ENCODE measurements around the gene CIAO3. TPM values are rescaled to one million over a fixed set of nuclear protein-coding genes. Genes with fewer than 3 reads are reported as not detected.

Gene CIAO3
- total RNA-seq, 4 donors from 2014 or later, result 39.8 to 53.2 (median 45.6) TPM

DNA sequence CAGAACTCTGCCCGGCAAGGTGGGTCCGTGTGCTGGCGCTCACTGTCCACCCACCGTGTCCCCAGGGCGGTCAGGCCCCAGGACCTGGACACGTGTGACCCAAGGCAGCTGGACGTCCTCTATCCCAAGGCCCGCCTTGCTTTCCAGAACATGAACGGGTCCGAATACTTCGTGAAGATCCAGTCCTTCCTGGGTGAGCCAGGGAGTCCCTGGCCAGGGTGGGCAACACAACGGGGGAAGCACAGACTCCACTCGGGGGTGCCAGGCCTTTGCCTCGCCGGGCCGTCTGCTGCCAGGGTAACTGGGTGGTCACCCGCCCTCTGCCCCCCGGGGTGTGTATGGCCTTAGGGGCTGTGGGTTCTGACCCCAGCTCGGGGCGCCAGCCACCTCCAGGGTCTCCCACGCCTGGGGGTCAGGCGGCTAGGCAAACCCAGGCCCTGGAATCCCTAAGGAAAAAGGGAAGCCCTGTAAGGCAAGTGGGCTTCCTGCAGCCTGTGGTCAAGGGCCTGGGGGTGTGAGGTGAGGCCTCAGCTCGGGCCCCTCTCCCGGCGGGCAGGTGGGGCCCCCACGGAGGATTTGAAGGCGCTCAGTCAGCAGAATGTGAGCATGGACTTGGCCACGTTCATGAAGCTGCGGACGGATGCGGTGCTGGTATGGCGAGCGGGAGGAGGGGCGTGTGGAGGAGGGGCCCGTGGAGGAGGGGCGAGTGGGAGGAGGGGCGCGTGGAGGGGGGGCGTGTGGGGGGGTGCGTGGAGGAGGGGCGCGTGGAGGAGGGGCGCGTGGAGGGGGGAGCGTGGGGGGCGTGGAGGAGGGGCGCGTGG is 26.2 kb upstream of the CIAO3 start:
- H3K27ac ChIP-seq, result no peak overlapping the region
- WGBS, 2 donors, result 67% methylated on average over 6 to 32 of the region's 48 CpGs
- TF ChIP-seq, protein P1, sequence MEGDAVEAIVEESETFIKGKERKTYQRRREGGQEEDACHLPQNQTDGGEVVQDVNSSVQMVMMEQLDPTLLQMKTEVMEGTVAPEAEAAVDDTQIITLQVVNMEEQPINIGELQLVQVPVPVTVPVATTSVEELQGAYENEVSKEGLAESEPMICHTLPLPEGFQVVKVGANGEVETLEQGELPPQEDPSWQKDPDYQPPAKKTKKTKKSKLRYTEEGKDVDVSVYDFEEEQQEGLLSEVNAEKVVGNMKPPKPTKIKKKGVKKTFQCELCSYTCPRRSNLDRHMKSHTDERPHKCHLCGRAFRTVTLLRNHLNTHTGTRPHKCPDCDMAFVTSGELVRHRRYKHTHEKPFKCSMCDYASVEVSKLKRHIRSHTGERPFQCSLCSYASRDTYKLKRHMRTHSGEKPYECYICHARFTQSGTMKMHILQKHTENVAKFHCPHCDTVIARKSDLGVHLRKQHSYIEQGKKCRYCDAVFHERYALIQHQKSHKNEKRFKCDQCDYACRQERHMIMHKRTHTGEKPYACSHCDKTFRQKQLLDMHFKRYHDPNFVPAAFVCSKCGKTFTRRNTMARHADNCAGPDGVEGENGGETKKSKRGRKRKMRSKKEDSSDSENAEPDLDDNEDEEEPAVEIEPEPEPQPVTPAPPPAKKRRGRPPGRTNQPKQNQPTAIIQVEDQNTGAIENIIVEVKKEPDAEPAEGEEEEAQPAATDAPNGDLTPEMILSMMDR (IDR thresholded peaks at IDR 0.05), result no peak
- no peak for TF ChIP-seq EP300 (IDR thresholded peaks at IDR 0.05)
- TF ChIP-seq POLR2A (IDR thresholded peaks at IDR 0.05), result no peak

DNA sequence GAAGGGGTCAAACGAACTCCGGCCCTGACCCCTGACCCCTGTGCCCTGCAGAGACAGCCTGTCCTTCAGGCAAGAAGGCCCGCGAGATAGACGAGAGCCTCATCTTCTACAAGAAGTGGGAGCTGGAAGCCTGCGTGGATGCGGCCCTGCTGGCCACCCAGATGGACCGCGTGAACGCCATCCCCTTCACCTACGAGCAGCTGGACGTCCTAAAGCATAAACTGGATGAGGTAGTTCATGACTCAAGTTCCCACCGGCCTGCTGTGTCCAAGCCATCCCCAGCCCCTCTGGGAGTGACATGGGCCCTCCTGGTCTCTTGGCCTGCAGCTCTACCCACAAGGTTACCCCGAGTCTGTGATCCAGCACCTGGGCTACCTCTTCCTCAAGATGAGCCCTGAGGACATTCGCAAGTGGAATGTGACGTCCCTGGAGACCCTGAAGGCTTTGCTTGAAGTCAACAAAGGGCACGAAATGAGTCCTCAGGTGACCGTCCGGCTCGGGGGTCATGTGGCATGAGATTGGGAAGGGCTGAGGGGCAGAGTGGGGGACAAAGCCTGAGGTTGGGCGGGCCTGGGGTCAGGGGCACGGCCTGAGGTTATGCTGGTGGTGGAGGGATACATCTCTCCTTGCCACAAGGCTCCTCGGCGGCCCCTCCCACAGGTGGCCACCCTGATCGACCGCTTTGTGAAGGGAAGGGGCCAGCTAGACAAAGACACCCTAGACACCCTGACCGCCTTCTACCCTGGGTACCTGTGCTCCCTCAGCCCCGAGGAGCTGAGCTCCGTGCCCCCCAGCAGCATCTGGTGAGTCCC is 25.4 kb upstream of the CIAO3 start:
- DNase-seq (ENCODE audit: low spot score in 2 of 2), result no peak
- Histone ChIP-seq H3K4me1 (no peaks in the 10 kb centered on the region), H3K27me3 (peaks cover 0 to 31% of the 10 kb centered on the region in 2 donors), H3K4me3 (no peak overlapping the region), H3K9me3 (no peaks in the 10 kb centered on the region), H3K27ac (no peak overlapping the region), H3K36me3 (no peaks in the 10 kb centered on the region)
- TF ChIP-seq EP300 (IDR thresholded peaks at IDR 0.05), result no peak
- TF ChIP-seq POLR2A (IDR thresholded peaks at IDR 0.05), result no peak
- TF ChIP-seq, protein P1 (IDR thresholded peaks at IDR 0.05), result no peak
- 78 to 82% methylated on average over 21 to 27 of the region's 29 CpGs for WGBS, 2 donors

More for the DNA sequence above, 26.2 kb upstream of the CIAO3 start:
- no peaks in the 10 kb centered on the region for H3K4me1 ChIP-seq
- no peaks in the 10 kb centered on the region for H3K9me3 ChIP-seq
- H3K36me3 ChIP-seq, result no peaks in the 10 kb centered on the region
- no peak for DNase-seq (ENCODE audit: low spot score in 2 of 2)
- H3K27me3 ChIP-seq, result peaks cover 0 to 31% of the 10 kb centered on the region in 2 donors
- H3K4me3 ChIP-seq, result no peak overlapping the region

DNA sequence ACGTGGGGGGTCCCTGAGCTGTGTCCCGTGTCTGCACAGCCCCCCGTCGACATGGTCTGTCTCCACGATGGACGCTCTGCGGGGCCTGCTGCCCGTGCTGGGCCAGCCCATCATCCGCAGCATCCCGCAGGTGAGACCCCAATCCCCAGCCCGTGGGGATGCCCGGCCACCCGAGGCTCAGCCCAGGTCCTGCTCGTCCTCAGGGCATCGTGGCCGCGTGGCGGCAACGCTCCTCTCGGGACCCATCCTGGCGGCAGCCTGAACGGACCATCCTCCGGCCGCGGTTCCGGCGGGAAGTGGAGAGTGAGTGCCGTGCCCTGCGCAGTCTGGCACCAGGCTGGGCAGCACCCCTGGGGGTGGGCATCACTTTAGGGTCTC is 24.7 kb upstream of the CIAO3 start:
- no peaks in the 10 kb centered on the region for H3K4me1 ChIP-seq
- no peaks in the 10 kb centered on the region for H3K9me3 ChIP-seq
- no peak for DNase-seq (ENCODE audit: low spot score in 2 of 2)
- H3K36me3 ChIP-seq, result no peaks in the 10 kb centered on the region
- H3K27me3 ChIP-seq, result peaks cover 0 to 26% of the 10 kb centered on the region in 2 donors
- H3K27ac ChIP-seq, result no peak overlapping the region
- 89% methylated on average over 19 of the region's 29 CpGs; no CpG with 5 or more reads in 1 of the 2 donors for WGBS, 2 donors
- TF ChIP-seq POLR2A (IDR thresholded peaks at IDR 0.05) (no peak), EP300 (IDR thresholded peaks at IDR 0.05) (no peak)
- TF ChIP-seq, protein P1 (IDR thresholded peaks at IDR 0.05), result no peak
- no peak overlapping the region for H3K4me3 ChIP-seq

DNA sequence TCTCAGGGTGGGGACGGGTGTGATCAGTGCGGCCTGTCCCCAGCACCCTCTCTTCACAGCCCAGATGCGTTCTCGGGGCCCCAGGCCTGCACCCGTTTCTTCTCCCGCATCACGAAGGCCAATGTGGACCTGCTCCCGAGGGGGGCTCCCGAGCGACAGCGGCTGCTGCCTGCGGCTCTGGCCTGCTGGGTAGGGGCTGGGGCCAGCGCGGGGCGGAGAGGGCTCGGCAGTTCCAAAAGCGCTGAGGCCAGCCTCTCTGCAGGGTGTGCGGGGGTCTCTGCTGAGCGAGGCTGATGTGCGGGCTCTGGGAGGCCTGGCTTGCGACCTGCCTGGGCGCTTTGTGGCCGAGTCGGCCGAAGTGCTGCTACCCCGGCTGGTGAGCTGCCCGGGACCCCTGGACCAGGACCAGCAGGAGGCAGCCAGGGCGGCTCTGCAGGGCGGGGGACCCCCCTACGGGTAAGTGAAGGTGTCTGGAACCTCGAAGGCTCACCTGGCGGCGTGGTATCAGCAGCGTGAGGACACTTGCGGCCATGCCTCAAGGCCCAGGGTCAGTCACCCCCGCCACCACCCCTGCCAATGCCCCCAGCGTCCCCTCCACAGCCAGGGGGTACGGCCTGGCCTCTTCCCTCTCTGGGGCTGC is 24.2 kb upstream of the CIAO3 start:
- 77 to 80% methylated on average over 22 to 29 of the region's 38 CpGs for WGBS, 2 donors
- TF ChIP-seq POLR2A (IDR thresholded peaks at IDR 0.05), result no peak
- TF ChIP-seq EP300 (IDR thresholded peaks at IDR 0.05), result no peak
- TF ChIP-seq, protein P1 (IDR thresholded peaks at IDR 0.05), result no peak
- H3K4me3 ChIP-seq, result no peak overlapping the region
- peaks cover 0 to 21% of the 10 kb centered on the region in 2 donors for H3K27me3 ChIP-seq
- H3K9me3 ChIP-seq, result no peaks in the 10 kb centered on the region
- no peaks in the 10 kb centered on the region for H3K36me3 ChIP-seq
- DNase-seq (ENCODE audit: low spot score in 2 of 2), result no peak
- no peak overlapping the region for H3K27ac ChIP-seq
- H3K4me1 ChIP-seq, result no peaks in the 10 kb centered on the region
